ENCODE measurements around the gene UBC. TPM values are rescaled to one million over a fixed set of nuclear protein-coding genes. Genes with fewer than 3 reads are reported as not detected.
A peak's percentile ranks its signal among the peaks of the same experiment; 100 is the strongest.
"Not testable (repeated sequence)": the region's sequence is repeated elsewhere in the genome, so short reads cannot be mapped to it uniquely, and the experiment has no call there.

UBC gene
- total RNA-seq, 1 donor from 2014 or later = 1,214 TPM

- FAIRE-seq = no peak
- H4K20me1 ChIP-seq (ENCODE audit: insufficient read depth, low read length) = peaks cover 4% of the 10 kb centered on the region
- no peaks in the 10 kb centered on the region for H3K36me3 ChIP-seq (ENCODE audit: insufficient read depth, low read length)
- Mint-ChIP-seq H3K27ac (ENCODE audit: unreplicated experiment) (no peak overlapping the region), H3K27me3 (ENCODE audit: low read depth, unreplicated experiment) (no peaks in the 10 kb centered on the region), H3K4me3 (ENCODE audit: unreplicated experiment) (no peak overlapping the region), H3K9me3 (ENCODE audit: unreplicated experiment) (no peaks in the 10 kb centered on the region), H3K36me3 (ENCODE audit: low read depth, unreplicated experiment) (no peaks in the 10 kb centered on the region), H3K4me1 (ENCODE audit: low read depth, unreplicated experiment) (peaks cover 9% of the 10 kb centered on the region)
- no peaks in the 10 kb centered on the region for H3K27me3 ChIP-seq (ENCODE audit: insufficient read depth, low read length)
- H3K79me2 ChIP-seq (ENCODE audit: insufficient read depth, low read length) = no peaks in the 10 kb centered on the region
- H3K4me3 ChIP-seq (ENCODE audit: insufficient read depth, low read depth, low read length) = peak overlapping the region; percentile 45
- H3K27ac ChIP-seq (ENCODE audit: low read depth, low read length) = peak overlapping the region; percentile 88
- DNase-seq (ENCODE audit: low read depth) = no peak
- H2AFZ ChIP-seq (ENCODE audit: low read depth, low read length) = no peak overlapping the region
- H3K4me2 ChIP-seq (ENCODE audit: low read length) = peak overlapping the region; percentile 79
- peaks cover 33% of the 10 kb centered on the region for H3K4me1 ChIP-seq (ENCODE audit: insufficient read depth, low read length)
- H3K9me3 ChIP-seq (ENCODE audit: insufficient read depth, low read depth, low read length) = no peaks in the 10 kb centered on the region
- TF ChIP-seq CTCF (IDR thresholded peaks at IDR 0.05; ENCODE audit: insufficient read depth, low read depth, low read length) (no peak), EZH2 (IDR thresholded peaks at IDR 0.05; ENCODE audit: insufficient read depth, low read length) (no peak)
- peak overlapping the region; percentile 69 for H3K9ac ChIP-seq (ENCODE audit: low read length)
Measured at GRCh38 chr12:124938587-124938986, 24.1 kb upstream of the UBC start.

- no peak overlapping the region for H3K4me3 Mint-ChIP-seq (ENCODE audit: unreplicated experiment)
- Histone ChIP-seq H2AFZ (ENCODE audit: low read depth, low read length) (no peak overlapping the region), H3K27me3 (ENCODE audit: insufficient read depth, low read length) (no peaks in the 10 kb centered on the region), H3K4me3 (ENCODE audit: insufficient read depth, low read depth, low read length) (no peak overlapping the region), H4K20me1 (ENCODE audit: insufficient read depth, low read length) (peaks cover 4% of the 10 kb centered on the region), H3K27ac (ENCODE audit: low read depth, low read length) (peak overlapping the region; percentile 88), H3K9ac (ENCODE audit: low read length) (peak overlapping the region; percentile 69), H3K9me3 (ENCODE audit: insufficient read depth, low read depth, low read length) (no peaks in the 10 kb centered on the region), H3K79me2 (ENCODE audit: insufficient read depth, low read length) (no peaks in the 10 kb centered on the region), H3K4me2 (ENCODE audit: low read length) (peak overlapping the region; percentile 4), H3K4me1 (ENCODE audit: insufficient read depth, low read length) (peaks cover 33% of the 10 kb centered on the region), H3K36me3 (ENCODE audit: insufficient read depth, low read length) (no peaks in the 10 kb centered on the region)
- DNase-seq (ENCODE audit: low read depth) = no peak
- TF ChIP-seq EZH2 (IDR thresholded peaks at IDR 0.05; ENCODE audit: insufficient read depth, low read length) = no peak
- no peak for TF ChIP-seq CTCF (IDR thresholded peaks at IDR 0.05; ENCODE audit: insufficient read depth, low read depth, low read length)
- H3K9me3 Mint-ChIP-seq (ENCODE audit: unreplicated experiment) = no peaks in the 10 kb centered on the region
- no peaks in the 10 kb centered on the region for H3K36me3 Mint-ChIP-seq (ENCODE audit: low read depth, unreplicated experiment)
- H3K27me3 Mint-ChIP-seq (ENCODE audit: low read depth, unreplicated experiment) = no peaks in the 10 kb centered on the region
- H3K27ac Mint-ChIP-seq (ENCODE audit: unreplicated experiment) = no peak overlapping the region
- peaks cover 9% of the 10 kb centered on the region for H3K4me1 Mint-ChIP-seq (ENCODE audit: low read depth, unreplicated experiment)
- no peak for FAIRE-seq
Measured at GRCh38 chr12:124938108-124938507, 23.7 kb upstream of the UBC start.

- not testable (repeated sequence) for H3K9me3 ChIP-seq (ENCODE audit: insufficient read depth, low read depth, low read length); H3K27ac ChIP-seq (ENCODE audit: low read depth, low read length); H3K27ac Mint-ChIP-seq (ENCODE audit: unreplicated experiment); H3K4me3 Mint-ChIP-seq (ENCODE audit: unreplicated experiment); DNase-seq (ENCODE audit: low read depth); H3K27me3 ChIP-seq (ENCODE audit: insufficient read depth, low read length); H3K9me3 Mint-ChIP-seq (ENCODE audit: unreplicated experiment); H3K27me3 Mint-ChIP-seq (ENCODE audit: low read depth, unreplicated experiment); H3K4me1 Mint-ChIP-seq (ENCODE audit: low read depth, unreplicated experiment); H3K36me3 ChIP-seq (ENCODE audit: insufficient read depth, low read length); H2AFZ ChIP-seq (ENCODE audit: low read depth, low read length); H4K20me1 ChIP-seq (ENCODE audit: insufficient read depth, low read length); H3K4me2 ChIP-seq (ENCODE audit: low read length); H3K4me1 ChIP-seq (ENCODE audit: insufficient read depth, low read length); H3K36me3 Mint-ChIP-seq (ENCODE audit: low read depth, unreplicated experiment); H3K79me2 ChIP-seq (ENCODE audit: insufficient read depth, low read length); H3K9ac ChIP-seq (ENCODE audit: low read length); H3K4me3 ChIP-seq (ENCODE audit: insufficient read depth, low read depth, low read length); FAIRE-seq
Measured at GRCh38 chr12:124931528-124931927, 17.1 kb upstream of the UBC start.
